ENCODE data around the gene ADGB. TPM values are rescaled to one million over a fixed set of nuclear protein-coding genes. Genes with fewer than 3 reads are reported as not detected.

ADGB gene
- total RNA-seq, 1 donor from 2014 or later = not detected

- intact Hi-C loops (cut with DNase I) = no loop called here
- ATAC-seq (ENCODE audit: poor library complexity) (no peak), DNase-seq (no peak)
These were observed 3.8 kb downstream of the ADGB start for GRCh38 chr6:146602526-146602925.

- intact Hi-C loops (cut with DNase I) = no loop called here
- DNase-seq (no peak), ATAC-seq (ENCODE audit: poor library complexity) (no peak)
These were observed 15.2 kb downstream of the ADGB start for GRCh38 chr6:146613947-146614346.

- no peak for DNase-seq
- intact Hi-C loops (cut with DNase I) = no loop called here
- no peak for ATAC-seq (ENCODE audit: poor library complexity)
These were observed 21.9 kb downstream of the ADGB start for GRCh38 chr6:146620655-146621054.

- intact Hi-C loops (cut with DNase I) = no loop called here
- DNase-seq = no peak
- no peak for ATAC-seq (ENCODE audit: poor library complexity)
These were observed 29.6 kb downstream of the ADGB start for GRCh38 chr6:146628350-146628749.

GRCh38 chr6:146634022-146634421 lies 35.2 kb downstream of the ADGB start:
- intact Hi-C loops (cut with DNase I) = no loop called here
- ATAC-seq (ENCODE audit: poor library complexity) (no peak), DNase-seq (no peak)

GRCh38 chr6:146635165-146635564 lies 36.4 kb downstream of the ADGB start:
- no peak for DNase-seq
- intact Hi-C loops (cut with DNase I) = no loop called here
- no peak for ATAC-seq (ENCODE audit: poor library complexity)

GRCh38 chr6:146636481-146636880 lies 37.7 kb downstream of the ADGB start:
- intact Hi-C loops (cut with DNase I) = no loop called here
- ATAC-seq (ENCODE audit: poor library complexity) (no peak), DNase-seq (no peak)

- no peak for ATAC-seq (ENCODE audit: poor library complexity)
- intact Hi-C loops (cut with DNase I) = no loop called here
- DNase-seq = no peak
These were observed 44.1 kb downstream of the ADGB start for GRCh38 chr6:146642921-146643320.

GRCh38 chr6:146650799-146651481 lies 52.2 kb downstream of the ADGB start:
- no peak for ATAC-seq (ENCODE audit: poor library complexity)
- no peak for DNase-seq
- intact Hi-C loops (cut with DNase I) = no loop called here

GRCh38 chr6:146651482-146651863 lies 52.7 kb downstream of the ADGB start:
- no peak for ATAC-seq (ENCODE audit: poor library complexity)
- no peak for DNase-seq
- intact Hi-C loops (cut with DNase I) = no loop called here

- DNase-seq (no peak), ATAC-seq (ENCODE audit: poor library complexity) (no peak)
- intact Hi-C loops (cut with DNase I) = no loop called here
These were observed 58.7 kb downstream of the ADGB start for GRCh38 chr6:146657432-146657831.

GRCh38 chr6:146664871-146665360 lies 66.1 kb downstream of the ADGB start:
- ATAC-seq (ENCODE audit: poor library complexity) = no peak
- no peak for DNase-seq
- intact Hi-C loops (cut with DNase I) = no loop called here

GRCh38 chr6:146666909-146667308 lies 68.1 kb downstream of the ADGB start:
- DNase-seq (no peak), ATAC-seq (ENCODE audit: poor library complexity) (no peak)
- intact Hi-C loops (cut with DNase I) = no loop called here

GRCh38 chr6:146670161-146670560 lies 71.4 kb downstream of the ADGB start:
- no peak for ATAC-seq (ENCODE audit: poor library complexity)
- no peak for DNase-seq
- intact Hi-C loops (cut with DNase I) = no loop called here

GRCh38 chr6:146673069-146673468 lies 74.3 kb downstream of the ADGB start:
- ATAC-seq (ENCODE audit: poor library complexity) (no peak), DNase-seq (no peak)
- intact Hi-C loops (cut with DNase I) = no loop called here

- no peak for ATAC-seq (ENCODE audit: poor library complexity)
- intact Hi-C loops (cut with DNase I) = no loop called here
These were observed 80.6 kb downstream of the ADGB start for GRCh38 chr6:146679386-146679785.

GRCh38 chr6:146682919-146683318 lies 84.1 kb downstream of the ADGB start:
- DNase-seq (no peak), ATAC-seq (ENCODE audit: poor library complexity) (no peak)
- intact Hi-C loops (cut with DNase I) = no loop called here

More at GRCh38 chr6:146679386-146679785, 80.6 kb downstream of the ADGB start:
- no peak for DNase-seq

GRCh38 chr6:146689806-146690205 lies 91.0 kb downstream of the ADGB start:
- intact Hi-C loops (cut with DNase I) = no loop called here
- ATAC-seq (ENCODE audit: poor library complexity) (no peak), DNase-seq (no peak)

GRCh38 chr6:146693342-146693741 lies 94.6 kb downstream of the ADGB start:
- intact Hi-C loops (cut with DNase I) = no loop called here
- ATAC-seq (ENCODE audit: poor library complexity) = no peak

GRCh38 chr6:146697921-146698320 lies 99.1 kb downstream of the ADGB start:
- DNase-seq (no peak), ATAC-seq (ENCODE audit: poor library complexity) (no peak)
- intact Hi-C loops (cut with DNase I) = no loop called here

More at GRCh38 chr6:146693342-146693741, 94.6 kb downstream of the ADGB start:
- no peak for DNase-seq

All from Right ventricle myocardium superior (tissue), 1 donor.